MM.1S (cell line): ENCODE data around the gene SDF2L1.

Experiments used
- CTCF ChIP-seq: fragments of 300-600 bp; sonication (generic); IDR thresholded peaks from 2 replicates; pipeline ENCODE4 v1.5.1; 2016; ENCODE audit warnings: antibody characterized with exemption, low read length, mixed read lengths
- EZH2 ChIP-seq: fragments of 300-600 bp; sonication (generic); optimal IDR thresholded peaks from 2 replicates; pipeline ENCODE3; 2017; ENCODE audit warnings: low read depth, mild to moderate bottlenecking, antibody characterized with exemption, low read length, mixed read lengths
- EZH2phosphoT487 ChIP-seq: fragments of 300-600 bp; sonication (generic); IDR thresholded peaks from 2 replicates; pipeline ENCODE4 v1.6.1; 2018; ENCODE audit warnings: antibody characterized with exemption, low read length

GRCh38 chr22:21642584-21643448 lies 714 bp downstream of the SDF2L1 start:
- TF ChIP-seq CTCF (peak; percentile 70), EZH2 (no peak), EZH2phosphoT487 (no peak)
